Omental fat pad (tissue), 4 donors: ENCODE results near the gene OGFOD1. TPM values are rescaled to one million over a fixed set of nuclear protein-coding genes. Genes with fewer than 3 reads are reported as not detected.

Experiments used
- ATAC-seq: fragments of 150-250 bp; one replicate; pipeline ENCODE4 v1.9.1; 2016; ENCODE audit warnings: mild to moderate bottlenecking, moderate library complexity; ENCODE audit not compliant: low FRiP score
- DNase-seq: peaks from one replicate; pipeline ENCODE4 v3.0.0-alpha.2; 2019; ENCODE audit warnings: low spot score
- CTCF ChIP-seq, 3 donors: fragments of 450-650 bp; IDR thresholded peaks; one replicate each; pipeline ENCODE4 v1.5.1; 2016 to 2017; ENCODE audit warnings: antibody characterized with exemption in 3 of 3, mild to moderate bottlenecking in 3 of 3, moderate library complexity in 2 of 3
- total RNA-seq, 4 donors: library from RNA; depleted of rRNA; stranded (reverse); fragments of >200 nt; gene quantifications; one replicate each; pipeline ENCODE4 v1.1.0, GENCODE V29; 2016

OGFOD1 gene
- total RNA-seq, 4 donors from 2014 or later: 19.1 to 58.2 (median 30.9) TPM

GRCh38 chr16:56518425-56518824 lies 67.1 kb downstream of the OGFOD1 start:
- no peak for TF ChIP-seq CTCF (IDR thresholded peaks at IDR 0.05)
- ATAC-seq: no peak
- DNase-seq: no peak

- DNase-seq (peak; percentile 69), ATAC-seq (peak; percentile 94)
- no peak for TF ChIP-seq CTCF (IDR thresholded peaks at IDR 0.05)
Measured at GRCh38 chr16:56519459-56520250, 68.3 kb downstream of the OGFOD1 start, which contains the start of gene BBS2. Gene BBS2, minus strand, starts transcription at chr16:56520024. Its CDS starts 162 bp downstream, at chr16:56519862.

- ATAC-seq (no peak), DNase-seq (no peak)
- TF ChIP-seq CTCF (IDR thresholded peaks at IDR 0.05): no peak
Measured at GRCh38 chr16:56520251-56520577, 68.9 kb downstream of the OGFOD1 start.

- ATAC-seq: no peak
- no peak for DNase-seq
- TF ChIP-seq CTCF (IDR thresholded peaks at IDR 0.05): no peak
Measured at GRCh38 chr16:56525236-56525635, 73.9 kb downstream of the OGFOD1 start.

Other genes starting within 250 kb of the OGFOD1 start
- 100 to 1,000 TPM; 126 to 215 (median 162) TPM for gene AMFR, start 26.0 kb upstream of the OGFOD1 start, total RNA-seq
- 10 to 100 TPM; 41.6 to 53.4 (median 46.0) TPM for gene NUDT21, start 222 bp upstream of the OGFOD1 start, total RNA-seq
- gene BBS2, start 68.5 kb downstream of the OGFOD1 start, total RNA-seq: 10 to 100 TPM; 21.9 to 51.9 (median 37.5) TPM
- gene MT4, start 113.5 kb downstream of the OGFOD1 start, total RNA-seq: not detected
- gene MT3, start 138.0 kb downstream of the OGFOD1 start, total RNA-seq: not detected
- 1,000 to 10,000 TPM in 2 of 4 donors, 100 to 1,000 TPM in 2; 301 to 1,668 (median 935) TPM for gene MT2A, start 157.0 kb downstream of the OGFOD1 start, total RNA-seq
- gene MT1E, start 174.2 kb downstream of the OGFOD1 start, total RNA-seq: 1,000 to 10,000 TPM in 2 of 4 donors, 100 to 1,000 TPM in 2; 386 to 3,925 (median 1,028) TPM
- 100 to 1,000 TPM in 2 of 4 donors, 10 to 100 TPM in 2; 43.1 to 339 (median 186) TPM for gene MT1M, start 181.1 kb downstream of the OGFOD1 start, total RNA-seq
- gene MT1A, start 187.1 kb downstream of the OGFOD1 start, total RNA-seq: 1,000 to 10,000 TPM in 1 of 4 donors, 100 to 1,000 TPM in 2, 10 to 100 TPM in 1; 88.4 to 1,854 (median 643) TPM
- not detected for gene MT1B, start 200.3 kb downstream of the OGFOD1 start, total RNA-seq
- 100 to 1,000 TPM in 1 of 4 donors, 10 to 100 TPM in 2, 1 to 10 TPM in 1; 9.8 to 199 (median 43.6) TPM for gene MT1F, start 206.4 kb downstream of the OGFOD1 start, total RNA-seq
- gene MT1G, start 216.5 kb downstream of the OGFOD1 start, total RNA-seq: 1,000 to 10,000 TPM in 1 of 4 donors, 100 to 1,000 TPM in 1, 10 to 100 TPM in 2; 31.4 to 1,270 (median 197) TPM
- gene MT1H, start 218.3 kb downstream of the OGFOD1 start, total RNA-seq: 10 to 100 TPM in 2 of 4 donors, not detected in 2; 11.9 to 23.3 TPM
- gene MT1X, start 230.9 kb downstream of the OGFOD1 start, total RNA-seq: 1,000 to 10,000 TPM; 1,336 to 3,452 (median 1,838) TPM